BLaER1 treated with 17β-estradiol and CSF1 and Interleukin-3, amounts not matched to agents 10 nM and 100 nM (cell line): Measurements from ENCODE around the gene LRRC42.

ENCODE experiments used
- H3K27ac ChIP-seq, 11 experiments: shearing (Covaris generic); formaldehyde crosslinking; 2 replicates each; pipeline ENCODE4 v1.8.1; 2022
- H3K27me3 ChIP-seq, 11 experiments: shearing (Covaris generic); formaldehyde crosslinking; 2 replicates each; pipeline ENCODE4 v1.8.1; 2022
- H3K36me3 ChIP-seq, 11 experiments: shearing (Covaris generic); formaldehyde crosslinking; 2 replicates each; pipeline ENCODE4 v1.8.1; 2022
- H3K4me1 ChIP-seq, 10 experiments: shearing (Covaris generic); formaldehyde crosslinking; 2 replicates each; pipeline ENCODE4 v1.8.1; 2022
- H3K4me2 ChIP-seq, 11 experiments: shearing (Covaris generic); formaldehyde crosslinking; 2 replicates each; pipeline ENCODE4 v1.8.1; 2022
- H3K4me3 ChIP-seq, 10 experiments: shearing (Covaris generic); formaldehyde crosslinking; 2 replicates each; pipeline ENCODE4 v1.8.1; 2022
- H3K9ac ChIP-seq, 11 experiments: shearing (Covaris generic); formaldehyde crosslinking; 2 replicates each; pipeline ENCODE4 v1.8.1; 2022
- H3K9me3 ChIP-seq, 11 experiments: shearing (Covaris generic); formaldehyde crosslinking; replicated peaks in 1 of 11; 2 replicates each; pipeline ENCODE4 v1.8.1; 2022
- H4K20me1 ChIP-seq, 11 experiments: shearing (Covaris generic); formaldehyde crosslinking; 2 replicates each; pipeline ENCODE4 v1.8.1; 2022
- Cebpa-rat ChIP-seq, 11 experiments: shearing (Covaris generic); IDR thresholded peaks; 2 replicates each; pipeline ENCODE4 v1.8.1; 2022

LRRC42 gene

DNA sequence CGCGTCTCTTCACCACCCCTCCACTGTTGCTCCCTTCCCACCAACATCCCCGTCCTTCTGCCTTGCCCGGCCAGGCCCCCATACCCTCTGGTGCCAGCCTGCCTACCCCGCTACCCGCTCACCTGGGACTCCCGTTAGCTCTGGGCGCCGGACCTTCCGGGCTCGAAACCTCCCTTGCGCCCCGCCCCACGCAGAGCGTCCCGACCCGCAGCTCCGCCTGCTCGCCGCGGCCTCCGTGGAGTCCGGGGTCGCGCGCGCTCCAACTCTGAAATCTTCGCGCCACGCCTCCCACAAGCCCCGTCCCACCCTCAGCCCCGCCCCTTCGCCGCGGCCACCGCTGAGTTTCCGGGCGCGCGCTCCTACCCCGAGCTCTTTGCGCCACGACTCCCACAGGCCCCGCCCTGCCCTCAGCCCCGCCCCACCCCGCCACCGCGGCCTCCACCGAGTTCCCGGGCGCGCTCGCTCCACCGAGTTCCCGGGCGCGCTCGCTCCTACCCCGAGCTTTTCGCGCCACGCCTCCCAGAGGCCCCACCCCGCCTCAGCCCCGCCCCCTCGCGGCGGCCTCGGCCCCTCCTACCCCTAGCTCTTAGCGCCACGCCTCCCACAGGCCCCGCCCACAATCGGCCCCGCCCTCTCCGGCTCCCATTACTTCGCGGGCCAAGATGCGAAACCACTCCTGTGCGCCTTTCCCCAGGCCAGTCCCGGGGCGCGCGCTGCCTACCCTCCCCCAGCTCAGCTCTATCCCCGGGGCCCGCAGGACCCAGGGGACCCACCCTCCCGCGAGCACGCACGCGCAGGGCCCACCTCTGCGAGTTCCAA is 508 bp upstream of the LRRC42 start, which contains the start of gene IFT25:
TSS of gene IFT25 (minus strand) at position 267 of the 819 bp plus-strand sequence. CDS start 5,617 bp downstream, outside the sequence.
- Histone ChIP-seq H4K20me1 (peaks cover 3 to 32% (median 13%) of the 10 kb centered on the region in 11 experiments; a peak in 18 of 22 replicates), H3K4me2 (peak within 1 kb of the TSS; percentile 86 to 98 (median 91)), H3K9me3 (no peaks in the 10 kb centered on the region), H3K4me3 (peak within 1 kb of the TSS; percentile 75 to 98 (median 91)), H3K9ac (peak within 1 kb of the TSS; percentile 82 to 91 (median 88)), H3K27ac (peak within 1 kb of the TSS; percentile 61 to 89 (median 80)), H3K27me3 (no peaks in the 10 kb centered on the region), H3K36me3 (peaks cover 4 to 24% (median 8%) of the 10 kb centered on the region in 11 experiments; a peak in 13 of 22 replicates), H3K4me1 (peaks cover 31 to 49% (median 38%) of the 10 kb centered on the region in 10 experiments)
- no peak for TF ChIP-seq Cebpa-rat (IDR thresholded peaks at IDR 0.05)

DNA sequence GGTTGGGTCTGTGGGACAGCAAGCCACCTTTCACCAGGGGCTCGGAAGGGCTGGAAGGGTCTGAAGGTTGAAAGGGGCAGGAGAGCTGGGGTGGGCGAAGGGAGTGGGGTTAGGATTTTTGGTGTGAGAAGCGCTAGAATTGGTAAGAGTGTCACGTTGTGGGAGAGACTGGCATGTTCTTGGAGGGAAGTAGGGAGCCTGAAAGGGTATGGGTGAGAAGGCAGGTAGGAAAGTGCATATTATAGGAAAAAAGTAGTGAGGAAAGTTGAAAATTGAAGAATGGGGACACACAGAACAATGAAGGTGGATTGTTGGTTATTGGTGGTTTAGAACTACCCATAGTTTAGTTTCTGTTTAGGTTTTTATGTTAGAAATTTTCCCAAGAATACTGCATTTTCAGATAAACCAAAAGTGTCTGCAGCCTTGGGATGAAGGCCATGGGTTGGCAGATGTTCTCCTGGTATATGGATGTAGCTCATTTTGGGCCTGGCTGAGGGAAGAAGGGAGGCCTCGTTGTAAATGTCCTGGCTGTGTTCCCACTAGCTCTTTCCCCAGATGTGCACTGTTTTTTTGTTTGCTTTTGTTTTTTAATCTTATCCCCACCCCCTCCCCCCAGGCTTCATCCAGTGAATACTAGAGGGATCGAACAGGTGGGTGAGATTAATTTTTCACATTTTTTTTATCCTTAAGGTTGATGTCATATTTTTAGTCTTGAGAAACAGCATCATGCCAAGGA is 1.2 kb downstream of the LRRC42 start:
- no peaks in the 10 kb centered on the region for H3K9me3 ChIP-seq
- H3K4me2 ChIP-seq, result peak overlapping the region; percentile 72 to 95 (median 89)
- peak overlapping the region; percentile 73 to 83 (median 81); a peak in 21 of 22 replicates for H3K9ac ChIP-seq
- peaks cover 13 to 32% (median 21%) of the 10 kb centered on the region in 11 experiments for H3K36me3 ChIP-seq
- peaks cover 31 to 49% (median 38%) of the 10 kb centered on the region in 10 experiments for H3K4me1 ChIP-seq
- no peaks in the 10 kb centered on the region for H3K27me3 ChIP-seq
- TF ChIP-seq Cebpa-rat (IDR thresholded peaks at IDR 0.05), result no peak
- H3K4me3 ChIP-seq, result peak overlapping the region; percentile 57 to 98 (median 68)
- H4K20me1 ChIP-seq, result peaks cover 3 to 43% (median 15%) of the 10 kb centered on the region in 11 experiments; a peak in 20 of 22 replicates
- H3K27ac ChIP-seq, result peak overlapping the region in 9 of 11 experiments; percentile 13 to 81 (median 68); a peak in 7 of 22 replicates

DNA sequence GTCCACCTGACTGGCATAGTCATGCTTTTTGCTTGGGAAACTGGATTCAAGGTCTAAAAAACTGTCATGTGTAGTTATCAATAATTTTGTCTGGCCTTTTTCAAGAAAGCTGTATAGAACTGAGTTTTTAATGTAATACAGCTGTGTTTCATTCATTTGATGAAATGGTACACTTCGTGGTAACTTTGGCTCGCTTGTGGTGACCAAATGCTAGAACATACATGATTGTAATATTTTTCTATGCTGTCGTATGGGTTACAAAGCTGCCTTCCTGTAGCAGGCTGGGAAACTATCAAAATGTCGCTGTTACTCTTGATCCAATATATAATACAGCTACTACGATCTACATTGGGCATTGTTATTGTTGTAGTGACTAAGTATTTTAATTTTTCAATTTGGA is 2.1 kb downstream of the LRRC42 start:
- Histone ChIP-seq H3K4me1 (peaks cover 31 to 48% (median 37%) of the 10 kb centered on the region in 10 experiments), H3K4me3 (no peak overlapping the region), H3K9ac (peak overlapping the region in 5 of 11 experiments; percentile 10 to 83 (median 16); a peak in 4 of 22 replicates), H3K27ac (no peak overlapping the region), H3K36me3 (peaks cover 22 to 40% (median 30%) of the 10 kb centered on the region in 11 experiments), H4K20me1 (peaks cover 3 to 44% (median 15%) of the 10 kb centered on the region in 11 experiments; a peak in 20 of 22 replicates), H3K9me3 (no peaks in the 10 kb centered on the region), H3K4me2 (peak overlapping the region in 7 of 11 experiments; percentile 72 to 95 (median 89); a peak in 10 of 22 replicates), H3K27me3 (no peaks in the 10 kb centered on the region)
- TF ChIP-seq Cebpa-rat (IDR thresholded peaks at IDR 0.05), result no peak

DNA sequence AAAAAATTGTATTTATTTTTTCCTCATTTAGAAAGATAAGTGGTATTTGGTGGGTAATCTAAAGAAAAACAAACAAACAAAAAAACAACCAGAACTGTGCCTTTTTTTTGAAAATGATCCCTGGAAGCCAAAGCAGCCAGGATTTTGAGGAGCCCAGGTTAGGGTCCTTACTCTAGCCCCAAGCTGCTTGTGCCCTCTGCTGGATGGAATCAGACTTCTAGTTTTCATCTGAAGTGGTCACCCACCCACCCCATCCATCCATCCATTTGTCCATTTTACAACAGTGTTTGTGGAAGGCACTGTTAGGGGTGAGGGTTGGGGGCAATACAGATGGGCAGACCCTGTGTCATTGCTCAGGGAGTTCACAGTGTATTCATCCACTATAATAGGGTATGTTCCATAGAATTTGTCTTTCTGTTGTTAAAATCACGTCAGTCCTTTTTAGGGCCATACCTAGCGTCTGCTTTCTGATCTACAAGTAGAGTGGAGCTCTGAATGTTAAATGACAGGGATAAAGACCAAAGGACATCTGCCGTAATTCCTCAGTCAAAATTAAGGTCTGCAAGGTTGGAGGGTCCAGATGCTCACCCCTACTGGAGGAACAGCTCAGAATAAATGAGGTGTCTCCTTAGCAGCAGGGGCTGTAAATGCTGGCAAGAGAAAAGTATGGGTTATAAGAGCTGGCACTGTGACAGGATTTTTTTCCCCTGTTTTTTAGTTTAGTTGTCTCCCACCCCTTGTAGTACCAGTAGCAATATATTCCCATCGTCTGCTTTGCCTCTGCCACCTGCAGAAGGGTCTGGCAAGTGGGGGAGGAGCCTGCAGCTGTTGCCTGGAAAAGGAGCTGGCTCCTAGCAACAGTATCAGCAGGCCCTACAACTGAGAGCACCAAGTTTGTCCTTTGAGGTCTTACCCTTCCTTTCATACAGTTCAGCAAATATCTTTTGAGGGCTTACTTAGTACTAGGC is 3.2 kb downstream of the LRRC42 start:
- H3K4me2 ChIP-seq, result no peak overlapping the region
- peaks cover 23 to 38% (median 28%) of the 10 kb centered on the region in 10 experiments for H3K4me1 ChIP-seq
- peaks cover 31 to 50% (median 38%) of the 10 kb centered on the region in 11 experiments for H3K36me3 ChIP-seq
- H3K27me3 ChIP-seq, result no peaks in the 10 kb centered on the region
- H3K27ac ChIP-seq, result no peak overlapping the region
- H4K20me1 ChIP-seq, result peaks cover 3 to 44% (median 15%) of the 10 kb centered on the region in 11 experiments; a peak in 20 of 22 replicates
- no peaks in the 10 kb centered on the region for H3K9me3 ChIP-seq
- peak overlapping the region in 7 of 11 experiments; percentile 3 to 49 (median 14); a peak in 8 of 22 replicates for H3K9ac ChIP-seq
- H3K4me3 ChIP-seq, result no peak overlapping the region
- TF ChIP-seq Cebpa-rat (IDR thresholded peaks at IDR 0.05), result no peak

DNA sequence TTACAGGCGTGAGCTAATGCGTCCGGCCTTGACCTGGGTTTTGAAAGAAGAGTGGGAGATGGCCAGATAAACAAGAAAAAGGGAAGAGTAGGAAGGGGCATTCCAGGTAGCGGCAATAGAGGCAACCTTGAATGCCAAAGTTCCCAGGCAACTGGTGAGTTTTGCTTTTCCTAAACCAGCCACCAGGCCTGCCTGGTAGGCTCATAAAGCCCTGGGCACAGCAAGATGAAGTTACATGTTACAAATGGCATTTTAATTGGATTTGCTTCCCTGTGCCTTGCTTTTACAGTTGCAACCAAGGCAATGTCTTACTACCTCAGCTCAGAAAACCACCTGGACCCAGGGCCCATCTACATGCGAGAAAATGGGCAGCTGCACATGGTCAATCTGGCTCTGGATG is 5.5 kb downstream of the LRRC42 start:
- Histone ChIP-seq H3K27ac (no peak overlapping the region), H3K27me3 (no peaks in the 10 kb centered on the region), H3K4me2 (no peak overlapping the region), H4K20me1 (peaks cover 3 to 44% (median 15%) of the 10 kb centered on the region in 11 experiments; a peak in 20 of 22 replicates), H3K9me3 (no peaks in the 10 kb centered on the region), H3K4me3 (no peak overlapping the region), H3K36me3 (peaks cover 35 to 74% (median 54%) of the 10 kb centered on the region in 11 experiments), H3K4me1 (peaks cover 16 to 30% (median 21%) of the 10 kb centered on the region in 10 experiments), H3K9ac (peak overlapping the region in 2 of 11 experiments; percentile 16 to 23; a peak in 2 of 22 replicates)
- no peak for TF ChIP-seq Cebpa-rat (IDR thresholded peaks at IDR 0.05)

DNA sequence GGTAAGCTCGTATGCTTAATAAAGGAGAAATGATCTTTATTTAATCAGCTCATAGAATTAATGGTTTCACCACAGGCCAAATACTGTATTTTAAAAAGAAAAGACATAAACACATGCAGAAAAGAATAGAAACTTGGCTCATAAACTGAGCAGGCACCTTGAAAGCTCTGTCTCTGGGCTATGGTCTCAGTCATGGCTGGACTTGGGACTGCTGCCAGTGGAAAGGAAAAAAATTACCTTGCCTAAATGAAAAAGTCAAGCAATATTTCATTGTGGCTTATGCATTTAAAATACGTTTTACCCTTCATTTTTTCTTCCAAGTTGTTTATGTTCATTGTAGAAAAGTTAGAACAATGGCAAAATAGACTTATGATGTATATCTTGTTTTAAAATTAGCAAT is 8.0 kb downstream of the LRRC42 start:
- H3K36me3 ChIP-seq, result peaks cover 50 to 98% (median 74%) of the 10 kb centered on the region in 11 experiments
- H3K4me3 ChIP-seq, result no peak overlapping the region
- peaks cover 0 to 8% (median 5%) of the 10 kb centered on the region in 10 experiments; a peak in 8 of 20 replicates for H3K4me1 ChIP-seq
- no peak for TF ChIP-seq Cebpa-rat (IDR thresholded peaks at IDR 0.05)
- no peaks in the 10 kb centered on the region for H3K27me3 ChIP-seq
- H3K27ac ChIP-seq, result no peak overlapping the region
- peaks cover 2 to 27% (median 14%) of the 10 kb centered on the region in 11 experiments; a peak in 20 of 22 replicates for H4K20me1 ChIP-seq
- H3K9me3 ChIP-seq, result no peaks in the 10 kb centered on the region
- peak overlapping the region in 1 of 11 experiments; percentile 43; a peak in 1 of 22 replicates for H3K9ac ChIP-seq
- no peak overlapping the region for H3K4me2 ChIP-seq

DNA sequence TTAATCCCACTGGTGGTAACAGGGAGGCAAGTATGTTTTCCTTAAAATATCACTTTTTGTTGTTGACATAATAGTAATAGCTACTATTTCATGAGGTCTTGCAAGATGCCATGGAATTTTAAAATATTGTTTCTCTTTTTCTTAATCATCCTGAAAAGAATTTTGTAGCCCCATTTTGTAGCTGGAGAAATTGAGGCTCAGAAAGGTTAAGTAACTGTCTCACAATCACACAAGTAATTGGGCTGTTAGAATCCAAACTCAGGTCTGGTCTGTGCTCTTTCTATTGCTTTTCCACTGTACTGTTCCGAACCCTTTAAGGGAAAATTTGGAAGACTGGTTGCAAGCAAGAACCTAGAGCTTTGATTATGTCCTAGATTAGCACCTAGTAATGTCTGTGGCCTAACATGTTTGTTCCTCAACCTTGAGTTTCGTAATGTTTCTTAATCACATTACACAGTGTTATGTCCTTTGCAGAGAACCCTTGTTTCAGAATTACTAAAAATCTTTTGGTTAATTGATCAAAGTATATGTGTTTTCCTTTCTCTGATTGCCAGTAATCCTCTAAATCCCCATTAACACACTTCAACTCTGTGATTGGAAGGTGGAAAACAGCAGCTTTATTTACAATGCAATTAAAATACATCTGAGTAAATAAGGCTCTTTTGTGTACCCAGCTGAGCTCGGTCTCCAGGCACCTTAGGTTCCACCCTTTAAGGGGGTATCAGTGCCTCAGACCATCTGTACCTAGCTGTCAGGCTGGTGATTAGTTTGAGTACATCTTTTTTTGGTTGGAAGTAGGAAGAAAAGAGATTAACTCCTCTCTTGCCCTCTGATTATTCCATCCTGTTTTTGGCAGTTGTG is 10.4 kb downstream of the LRRC42 start:
- Histone ChIP-seq H3K4me3 (no peak overlapping the region), H3K27me3 (no peaks in the 10 kb centered on the region), H3K9me3 (no peaks in the 10 kb centered on the region), H3K27ac (peak overlapping the region in 1 of 11 experiments; percentile 24; a peak in 1 of 22 replicates), H4K20me1 (peaks cover 0 to 14% (median 2%) of the 10 kb centered on the region in 11 experiments; a peak in 8 of 22 replicates), H3K4me1 (peaks cover 0 to 7% (median 0%) of the 10 kb centered on the region in 10 experiments; a peak in 2 of 20 replicates), H3K36me3 (peaks cover 61 to 97% (median 81%) of the 10 kb centered on the region in 11 experiments), H3K4me2 (no peak overlapping the region), H3K9ac (peak overlapping the region in 2 of 11 experiments; percentile 1 to 11; a peak in 2 of 22 replicates)
- TF ChIP-seq Cebpa-rat (IDR thresholded peaks at IDR 0.05), result no peak
